GM12878 (cell line): ENCODE results near the gene SNRPA.
"Not testable (repeated sequence)": the region's sequence is repeated elsewhere in the genome, so short reads cannot be mapped to it uniquely, and the experiment has no call there.

Source experiments
- ATF3 ChIP-seq: IDR thresholded peaks from 2 replicates; pipeline ENCODE4 v1.6.1; 2011; ENCODE audit warnings: low read depth, mild to moderate bottlenecking, low read length, moderate library complexity, borderline replicate concordance; ENCODE audit errors: extremely low read depth
- CREB1 ChIP-seq: IDR thresholded peaks from 2 replicates; pipeline ENCODE4 v1.6.1; 2012; ENCODE audit warnings: low read depth, mild to moderate bottlenecking, inconsistent platforms
- CREM ChIP-seq: IDR thresholded peaks from 2 replicates; pipeline ENCODE4 v1.6.1; 2014; ENCODE audit warnings: antibody characterized with exemption, low read depth
- CTCF ChIP-seq, 3 experiments: IDR thresholded peaks in 2 of 3; conservative IDR thresholded peaks in 1 of 3; 2 replicates each; pipeline ENCODE4 v1.5.1; 2011; ENCODE audit warnings: low read depth in 3 of 3, low read length in 3 of 3, mild to moderate bottlenecking in 3 of 3, control low read depth in 2 of 3, moderate library complexity in 2 of 3, inconsistent platforms in 1 of 3, mixed read lengths in 1 of 3; ENCODE audit not compliant: control insufficient read depth in 2 of 3, insufficient read depth in 1 of 3; ENCODE audit errors: extremely low read depth in 1 of 3
- EGR1 ChIP-seq, 2 experiments: IDR thresholded peaks; 1 replicate in 1 of 2; 2 replicates in 1 of 2; pipeline ENCODE4 v1.6.1; 2011 to 2012; ENCODE audit warnings: low read depth in 2 of 2, low read length in 2 of 2, borderline replicate concordance in 1 of 2, mild to moderate bottlenecking in 1 of 2, moderate library complexity in 1 of 2
- MYC ChIP-seq: IDR thresholded peaks from 2 replicates; pipeline ENCODE4 v1.6.1; 2011; ENCODE audit warnings: mild to moderate bottlenecking, low read length, moderate library complexity, inconsistent platforms; ENCODE audit not compliant: insufficient read depth, insufficient replicate concordance, insufficient read length, severe bottlenecking
- POLR2A ChIP-seq: IDR thresholded peaks from 2 replicates; pipeline ENCODE4 v1.6.1; 2011; ENCODE audit warnings: low read depth, mild to moderate bottlenecking, low read length
- ZNF24 ChIP-seq: fragments of 450-650 bp; IDR thresholded peaks from 2 replicates; pipeline ENCODE4 v1.6.1; 2017; ENCODE audit warnings: antibody characterized with exemption, mild to moderate bottlenecking
- ZNF622 ChIP-seq: fragments of 450-650 bp; IDR thresholded peaks from 2 replicates; pipeline ENCODE4 v1.6.1; 2017; ENCODE audit warnings: mild to moderate bottlenecking, inconsistent platforms

GRCh38 chr19:40730065-40730464, 20.9 kb upstream of the SNRPA start:
- TF ChIP-seq ZNF622; MYC; POLR2A; ATF3; CTCF (IDR thresholded peaks at IDR 0.05 in 2 of 3, conservative IDR thresholded peaks at IDR 0.05 in 1 of 3; ENCODE audit: control insufficient read depth in 2 of 3, extremely low read depth in 1 of 3, insufficient read depth in 1 of 3, low read depth in 3 of 3, low read length in 3 of 3); CREM; ZNF24; EGR1 (IDR thresholded peaks at IDR 0.05; ENCODE audit: borderline replicate concordance in 1 of 2, low read depth in 2 of 2, low read length in 2 of 2); CREB1: not testable (repeated sequence)
